Measurements from ENCODE around the gene RHOBTB1.

The RHOBTB1 gene

DNA sequence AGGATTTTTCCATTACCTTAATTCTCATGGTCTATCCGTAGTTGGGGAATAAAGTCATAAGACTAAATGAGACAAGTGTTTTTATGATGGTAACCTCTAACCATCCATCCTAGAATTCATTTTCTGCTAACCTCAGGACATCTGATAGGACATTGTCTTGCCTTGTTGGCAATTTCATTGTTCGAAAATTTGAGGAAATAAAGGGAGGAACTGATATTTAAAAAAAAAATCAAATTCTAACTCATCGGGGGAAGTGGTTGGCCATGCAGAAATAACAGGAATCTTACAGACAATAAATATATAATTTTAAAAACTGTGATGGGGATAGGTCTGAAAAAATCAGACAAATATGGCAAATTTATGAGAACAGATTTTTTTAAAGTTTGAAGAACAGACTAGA lies 21.7 kb upstream of the RHOBTB1 start:
- TF ChIP-seq CTCF (IDR thresholded peaks at IDR 0.05) (no peak), ZFX (IDR thresholded peaks at IDR 0.05; ENCODE audit: borderline replicate concordance) (no peak)
- no peak overlapping the region for H3K27ac ChIP-seq

DNA sequence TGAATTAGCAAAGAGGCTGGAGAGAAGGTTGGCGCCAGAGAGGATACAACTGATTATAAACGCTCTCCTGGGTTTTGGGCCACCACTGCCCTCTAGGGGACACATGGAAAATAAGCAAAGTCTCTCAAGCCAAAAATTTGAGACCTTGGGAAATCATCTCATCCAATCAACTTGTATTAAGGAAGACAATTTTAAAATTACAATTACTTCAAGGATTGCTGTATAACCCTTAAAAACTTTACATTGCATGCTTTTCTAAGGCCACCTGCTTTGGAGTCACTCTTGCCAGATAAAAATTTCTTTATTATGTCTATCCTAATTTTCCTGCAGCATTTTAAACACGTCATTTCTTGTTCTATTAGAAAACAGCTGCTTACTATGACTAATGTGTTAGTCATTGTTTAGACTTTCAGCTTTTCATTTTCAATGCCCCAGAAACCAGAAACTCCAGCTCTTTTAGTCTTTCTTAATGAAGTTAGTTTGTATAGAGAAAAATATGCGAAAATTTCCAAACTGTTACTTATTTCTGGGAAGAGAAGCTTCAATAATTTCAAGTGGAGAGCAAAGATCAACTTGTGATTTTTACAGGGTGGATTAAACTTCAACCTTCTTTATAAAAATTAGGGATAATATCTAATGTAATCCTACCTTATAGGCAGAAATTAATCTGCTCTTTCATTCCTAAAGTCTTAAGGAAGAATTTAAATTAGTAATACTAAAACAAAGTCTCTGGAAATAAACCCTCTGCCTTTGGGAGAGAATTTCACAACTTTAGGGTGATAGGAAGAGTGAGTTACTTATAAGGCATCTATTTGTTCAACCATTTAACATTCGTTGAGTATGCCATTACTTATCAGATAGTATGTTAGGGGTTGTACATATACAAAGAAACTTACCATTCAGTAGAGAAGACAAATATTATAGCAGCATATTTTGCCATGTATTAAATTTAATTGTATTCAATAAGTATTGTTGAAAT lies 20.6 kb upstream of the RHOBTB1 start:
- no peak overlapping the region for H3K27ac ChIP-seq
- no peak for TF ChIP-seq ZFX (IDR thresholded peaks at IDR 0.05; ENCODE audit: borderline replicate concordance)
- peak; percentile 93 for TF ChIP-seq CTCF (IDR thresholded peaks at IDR 0.05)

DNA sequence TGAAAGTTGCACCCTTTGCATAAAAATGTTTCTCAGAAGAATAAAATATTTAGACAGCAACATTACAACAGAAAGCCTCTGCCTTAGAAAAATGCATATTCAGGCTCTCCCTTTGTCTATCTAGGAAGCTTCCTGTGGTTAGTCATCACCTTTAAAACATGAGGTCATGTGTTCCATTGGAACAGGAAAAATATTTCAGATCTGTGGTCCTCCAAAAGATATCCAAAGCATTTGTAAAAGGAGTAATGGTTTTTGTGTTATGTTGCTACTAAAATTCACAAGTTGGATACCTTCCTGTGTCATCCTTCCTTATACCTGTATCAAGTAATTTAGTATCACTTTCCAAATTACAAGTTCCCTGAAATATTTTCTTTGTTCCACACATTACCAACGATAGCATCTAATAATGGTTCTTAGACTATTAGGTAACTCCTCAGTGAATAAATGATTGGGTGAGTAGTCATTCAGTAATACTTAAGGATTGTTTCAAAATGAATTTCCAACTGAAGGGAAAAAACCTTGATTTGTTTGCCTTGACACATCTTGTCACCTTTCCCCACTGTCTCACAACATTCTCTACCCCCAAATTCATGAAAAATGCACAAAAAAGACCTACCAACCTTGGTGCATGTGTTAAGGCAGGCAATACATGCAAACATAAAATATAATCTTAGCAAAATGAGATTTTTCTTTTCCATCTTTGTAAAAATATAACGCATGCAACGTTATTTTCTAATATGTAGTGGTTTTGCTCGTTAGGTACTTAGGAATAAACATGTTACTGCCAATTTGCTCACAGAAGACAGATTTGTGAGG lies 19.7 kb upstream of the RHOBTB1 start:
- no peak overlapping the region for H3K27ac ChIP-seq
- TF ChIP-seq CTCF (IDR thresholded peaks at IDR 0.05) (no peak), ZFX (IDR thresholded peaks at IDR 0.05; ENCODE audit: borderline replicate concordance) (no peak)

GRCh38 chr10:60962946-60963345 lies 19.0 kb upstream of the RHOBTB1 start:
- TF ChIP-seq CTCF (IDR thresholded peaks at IDR 0.05) (no peak), ZFX (IDR thresholded peaks at IDR 0.05; ENCODE audit: borderline replicate concordance) (no peak)
- H3K27ac ChIP-seq = no peak overlapping the region

DNA sequence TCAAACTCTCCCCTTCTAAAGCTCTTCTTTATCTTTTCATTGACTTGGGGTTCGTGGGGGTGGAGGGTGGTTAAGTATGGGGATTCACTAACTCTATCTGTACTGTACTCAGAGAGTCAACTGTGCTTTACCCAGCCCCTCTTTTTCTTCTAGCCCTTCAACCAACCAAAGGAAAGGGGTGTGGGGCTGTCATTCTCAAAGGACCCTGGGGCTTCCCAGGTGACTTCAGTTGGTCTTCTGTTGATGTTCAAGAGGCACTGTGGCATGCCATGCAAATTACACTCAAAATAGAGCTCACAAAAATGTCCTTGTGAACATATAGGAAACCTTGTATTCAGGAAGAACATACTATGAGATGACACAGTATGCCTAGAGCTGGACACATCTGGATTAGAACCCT lies 16.9 kb upstream of the RHOBTB1 start:
- TF ChIP-seq ZFX (IDR thresholded peaks at IDR 0.05; ENCODE audit: borderline replicate concordance) = no peak
- TF ChIP-seq CTCF (IDR thresholded peaks at IDR 0.05) = no peak
- no peak overlapping the region for H3K27ac ChIP-seq

DNA sequence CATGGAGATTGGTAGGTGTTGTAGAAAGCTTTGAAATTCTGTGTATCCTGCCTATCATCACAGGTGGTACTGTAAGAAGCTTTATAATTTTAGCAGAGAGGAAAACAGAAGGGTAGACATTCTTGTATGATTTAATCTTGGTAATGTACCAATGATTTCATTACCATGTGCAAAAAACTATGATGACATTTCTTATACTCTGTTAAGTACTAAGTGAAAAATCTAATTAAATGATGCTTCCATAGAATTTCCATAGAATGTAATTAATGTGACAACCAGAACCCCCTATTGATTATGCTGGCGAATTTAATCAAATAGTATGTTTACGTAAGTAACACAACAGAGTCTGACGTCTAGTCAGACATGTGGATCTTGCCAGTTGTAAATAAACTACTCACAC lies 16.0 kb upstream of the RHOBTB1 start:
- no peak overlapping the region for H3K27ac ChIP-seq

More for the DNA sequence above, 16.0 kb upstream of the RHOBTB1 start:
- TF ChIP-seq CTCF (IDR thresholded peaks at IDR 0.05) (no peak), ZFX (IDR thresholded peaks at IDR 0.05; ENCODE audit: borderline replicate concordance) (no peak)

Data from 22Rv1 (cell line).